Measurements from ENCODE around the gene C2CD3. TPM values are rescaled to one million over a fixed set of nuclear protein-coding genes. Genes with fewer than 3 reads are reported as not detected.

Gene C2CD3
- total and polyA plus RNA-seq, 4 donors = 3.1 to 14.5 (median 6.7) TPM

DNA sequence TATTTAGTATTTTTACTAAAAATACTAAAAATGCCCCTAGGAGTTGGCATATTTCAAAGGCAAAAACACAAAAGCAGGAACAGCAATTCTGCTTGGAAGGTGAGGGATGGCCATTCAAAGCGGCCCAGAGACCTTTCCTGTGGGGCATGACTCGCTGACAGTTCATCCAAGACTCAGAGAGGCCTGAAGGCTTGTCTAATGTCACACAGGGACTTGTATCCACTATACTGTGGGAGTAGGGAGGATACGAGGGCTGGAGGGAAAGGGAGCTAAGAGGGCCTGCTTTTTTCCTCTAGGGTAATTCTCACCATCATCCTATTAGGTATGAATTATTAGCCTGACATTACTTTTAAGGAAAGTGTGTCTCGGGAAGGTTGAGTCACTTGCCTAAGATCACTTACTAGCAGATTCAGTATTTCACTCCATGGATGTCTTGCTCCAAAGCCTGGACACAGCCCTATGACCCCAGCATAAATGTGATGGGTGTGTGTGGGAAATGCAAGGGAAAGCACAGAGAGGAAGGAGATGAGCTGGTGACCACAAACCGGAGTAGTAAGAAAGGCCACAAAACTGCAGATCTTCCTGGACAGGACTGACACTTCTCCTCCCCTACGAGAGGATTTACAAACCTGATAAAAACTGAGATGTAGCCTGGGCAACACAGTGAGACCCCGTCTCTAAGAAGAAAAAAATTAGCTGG lies 145.2 kb downstream of the C2CD3 start:
- Histone ChIP-seq H3K4me1 (ENCODE audit: control insufficient read depth in 4 of 4, insufficient read depth in 4 of 4, low read length in 3 of 4) (no peaks in the 10 kb centered on the region), H3K36me3 (ENCODE audit: control insufficient read depth in 4 of 4, insufficient read depth in 3 of 4, low read depth in 1 of 4, low read length in 3 of 4) (no peaks in the 10 kb centered on the region), H3K9ac (ENCODE audit: low read depth in 1 of 2, low read length in 2 of 2) (no peak overlapping the region), H3K4me3 (ENCODE audit: low read depth in 1 of 3, low read length in 3 of 3) (no peak overlapping the region), H3K27ac (ENCODE audit: low read depth in 1 of 2, low read length in 2 of 2) (no peak overlapping the region), H3K9me3 (ENCODE audit: control insufficient read depth in 4 of 4, low read length in 3 of 4) (no peaks in the 10 kb centered on the region), H3K27me3 (ENCODE audit: control insufficient read depth in 4 of 4, insufficient read depth in 4 of 4, low read length in 3 of 4) (no peaks in the 10 kb centered on the region)
- no peak for DNase-seq (ENCODE audit: low spot score)
- 92% methylated on average over 7 of the region's 7 CpGs for WGBS
- TF ChIP-seq HNF4A (conservative IDR thresholded peaks at IDR 0.05) (no peak), TAF1 (conservative IDR thresholded peaks at IDR 0.05) (no peak), FOXA2 (IDR thresholded peaks at IDR 0.05) (no peak), JUND (IDR thresholded peaks at IDR 0.05) (no peak), SP1 (IDR thresholded peaks at IDR 0.05) (no peak), HNF4G (IDR thresholded peaks at IDR 0.05) (no peak), FOXA1 (IDR thresholded peaks at IDR 0.05) (no peak), EGR1 (IDR thresholded peaks at IDR 0.05; ENCODE audit: low read depth in 2 of 2) (no peak)
- TF ChIP-seq, protein P1, sequence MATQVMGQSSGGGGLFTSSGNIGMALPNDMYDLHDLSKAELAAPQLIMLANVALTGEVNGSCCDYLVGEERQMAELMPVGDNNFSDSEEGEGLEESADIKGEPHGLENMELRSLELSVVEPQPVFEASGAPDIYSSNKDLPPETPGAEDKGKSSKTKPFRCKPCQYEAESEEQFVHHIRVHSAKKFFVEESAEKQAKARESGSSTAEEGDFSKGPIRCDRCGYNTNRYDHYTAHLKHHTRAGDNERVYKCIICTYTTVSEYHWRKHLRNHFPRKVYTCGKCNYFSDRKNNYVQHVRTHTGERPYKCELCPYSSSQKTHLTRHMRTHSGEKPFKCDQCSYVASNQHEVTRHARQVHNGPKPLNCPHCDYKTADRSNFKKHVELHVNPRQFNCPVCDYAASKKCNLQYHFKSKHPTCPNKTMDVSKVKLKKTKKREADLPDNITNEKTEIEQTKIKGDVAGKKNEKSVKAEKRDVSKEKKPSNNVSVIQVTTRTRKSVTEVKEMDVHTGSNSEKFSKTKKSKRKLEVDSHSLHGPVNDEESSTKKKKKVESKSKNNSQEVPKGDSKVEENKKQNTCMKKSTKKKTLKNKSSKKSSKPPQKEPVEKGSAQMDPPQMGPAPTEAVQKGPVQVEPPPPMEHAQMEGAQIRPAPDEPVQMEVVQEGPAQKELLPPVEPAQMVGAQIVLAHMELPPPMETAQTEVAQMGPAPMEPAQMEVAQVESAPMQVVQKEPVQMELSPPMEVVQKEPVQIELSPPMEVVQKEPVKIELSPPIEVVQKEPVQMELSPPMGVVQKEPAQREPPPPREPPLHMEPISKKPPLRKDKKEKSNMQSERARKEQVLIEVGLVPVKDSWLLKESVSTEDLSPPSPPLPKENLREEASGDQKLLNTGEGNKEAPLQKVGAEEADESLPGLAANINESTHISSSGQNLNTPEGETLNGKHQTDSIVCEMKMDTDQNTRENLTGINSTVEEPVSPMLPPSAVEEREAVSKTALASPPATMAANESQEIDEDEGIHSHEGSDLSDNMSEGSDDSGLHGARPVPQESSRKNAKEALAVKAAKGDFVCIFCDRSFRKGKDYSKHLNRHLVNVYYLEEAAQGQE (IDR thresholded peaks at IDR 0.05) = no peak
- TF ChIP-seq, protein P2, sequence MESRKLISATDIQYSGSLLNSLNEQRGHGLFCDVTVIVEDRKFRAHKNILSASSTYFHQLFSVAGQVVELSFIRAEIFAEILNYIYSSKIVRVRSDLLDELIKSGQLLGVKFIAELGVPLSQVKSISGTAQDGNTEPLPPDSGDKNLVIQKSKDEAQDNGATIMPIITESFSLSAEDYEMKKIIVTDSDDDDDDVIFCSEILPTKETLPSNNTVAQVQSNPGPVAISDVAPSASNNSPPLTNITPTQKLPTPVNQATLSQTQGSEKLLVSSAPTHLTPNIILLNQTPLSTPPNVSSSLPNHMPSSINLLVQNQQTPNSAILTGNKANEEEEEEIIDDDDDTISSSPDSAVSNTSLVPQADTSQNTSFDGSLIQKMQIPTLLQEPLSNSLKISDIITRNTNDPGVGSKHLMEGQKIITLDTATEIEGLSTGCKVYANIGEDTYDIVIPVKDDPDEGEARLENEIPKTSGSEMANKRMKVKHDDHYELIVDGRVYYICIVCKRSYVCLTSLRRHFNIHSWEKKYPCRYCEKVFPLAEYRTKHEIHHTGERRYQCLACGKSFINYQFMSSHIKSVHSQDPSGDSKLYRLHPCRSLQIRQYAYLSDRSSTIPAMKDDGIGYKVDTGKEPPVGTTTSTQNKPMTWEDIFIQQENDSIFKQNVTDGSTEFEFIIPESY (IDR thresholded peaks at IDR 0.05) = no peak
- TF ChIP-seq, protein P3, sequence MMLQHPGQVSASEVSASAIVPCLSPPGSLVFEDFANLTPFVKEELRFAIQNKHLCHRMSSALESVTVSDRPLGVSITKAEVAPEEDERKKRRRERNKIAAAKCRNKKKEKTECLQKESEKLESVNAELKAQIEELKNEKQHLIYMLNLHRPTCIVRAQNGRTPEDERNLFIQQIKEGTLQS (IDR thresholded peaks at IDR 0.05) = no peak

DNA sequence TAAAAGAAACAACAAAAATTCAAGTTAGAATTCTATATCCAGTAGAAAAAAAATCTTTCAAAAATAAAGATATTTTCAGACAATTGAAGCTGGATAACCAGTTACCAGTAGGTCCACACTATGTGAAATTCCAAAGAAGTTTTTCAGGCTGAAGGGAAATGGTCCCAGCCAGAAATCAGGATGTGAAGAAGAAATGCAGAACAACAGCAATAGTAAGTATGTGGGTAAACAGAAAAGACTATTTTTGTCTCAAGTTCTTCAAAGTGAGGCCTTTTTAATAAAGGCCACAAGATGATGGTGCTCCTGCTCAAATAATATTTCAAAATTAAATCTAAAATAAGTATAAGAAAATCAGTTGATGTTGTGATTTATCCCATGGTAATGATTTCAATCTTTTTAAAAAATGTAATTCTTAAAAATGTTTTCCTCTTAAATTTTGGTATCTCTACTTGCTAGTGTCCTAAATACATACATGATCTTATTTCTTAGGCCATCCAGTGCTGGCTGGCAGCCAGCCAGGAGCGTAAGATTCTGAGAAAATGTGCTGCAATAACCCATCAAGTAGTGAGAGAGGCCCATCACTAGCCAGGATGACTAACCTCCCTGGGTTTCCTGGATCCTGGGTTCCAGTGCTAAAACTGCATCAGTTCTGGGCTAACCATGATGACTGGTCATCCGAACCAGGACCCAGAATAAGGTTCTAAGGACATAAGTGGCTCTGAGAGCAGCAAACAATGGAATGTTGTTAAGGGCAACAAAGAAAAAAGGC lies 146.4 kb downstream of the C2CD3 start:
- DNase-seq (ENCODE audit: low spot score) = no peak
- no peaks in the 10 kb centered on the region for H3K36me3 ChIP-seq (ENCODE audit: control insufficient read depth in 4 of 4, insufficient read depth in 3 of 4, low read depth in 1 of 4, low read length in 3 of 4)
- H3K27me3 ChIP-seq (ENCODE audit: control insufficient read depth in 4 of 4, insufficient read depth in 4 of 4, low read length in 3 of 4) = no peaks in the 10 kb centered on the region
- H3K27ac ChIP-seq (ENCODE audit: low read depth in 1 of 2, low read length in 2 of 2) = no peak overlapping the region
- H3K9me3 ChIP-seq (ENCODE audit: control insufficient read depth in 4 of 4, low read length in 3 of 4) = no peaks in the 10 kb centered on the region
- peaks cover 3 to 11% (median 8%) of the 10 kb centered on the region in 4 donors for H3K4me1 ChIP-seq (ENCODE audit: control insufficient read depth in 4 of 4, insufficient read depth in 4 of 4, low read length in 3 of 4)
- no peak overlapping the region for H3K9ac ChIP-seq (ENCODE audit: low read depth in 1 of 2, low read length in 2 of 2)
- WGBS = 68% methylated on average over 2 of the region's 2 CpGs
- no peak overlapping the region for H3K4me3 ChIP-seq (ENCODE audit: low read depth in 1 of 3, low read length in 3 of 3)
- no peak for TF ChIP-seq JUND (IDR thresholded peaks at IDR 0.05)
- TF ChIP-seq, protein P3 (IDR thresholded peaks at IDR 0.05) = no peak
- TF ChIP-seq FOXA2 (IDR thresholded peaks at IDR 0.05) = no peak
- TF ChIP-seq, protein P2 (IDR thresholded peaks at IDR 0.05) = no peak
- TF ChIP-seq HNF4A (conservative IDR thresholded peaks at IDR 0.05) = no peak
- no peak for TF ChIP-seq TAF1 (conservative IDR thresholded peaks at IDR 0.05)
- TF ChIP-seq RXRA (IDR thresholded peaks at IDR 0.05) = no peak
- TF ChIP-seq HNF4G (IDR thresholded peaks at IDR 0.05) = no peak
- no peak for TF ChIP-seq RAD21 (IDR thresholded peaks at IDR 0.05)
- TF ChIP-seq, protein P4, sequence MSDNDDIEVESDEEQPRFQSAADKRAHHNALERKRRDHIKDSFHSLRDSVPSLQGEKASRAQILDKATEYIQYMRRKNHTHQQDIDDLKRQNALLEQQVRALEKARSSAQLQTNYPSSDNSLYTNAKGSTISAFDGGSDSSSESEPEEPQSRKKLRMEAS (IDR thresholded peaks at IDR 0.05) = no peak
- TF ChIP-seq EGR1 (IDR thresholded peaks at IDR 0.05; ENCODE audit: low read depth in 2 of 2) = no peak
- TF ChIP-seq, protein P5, sequence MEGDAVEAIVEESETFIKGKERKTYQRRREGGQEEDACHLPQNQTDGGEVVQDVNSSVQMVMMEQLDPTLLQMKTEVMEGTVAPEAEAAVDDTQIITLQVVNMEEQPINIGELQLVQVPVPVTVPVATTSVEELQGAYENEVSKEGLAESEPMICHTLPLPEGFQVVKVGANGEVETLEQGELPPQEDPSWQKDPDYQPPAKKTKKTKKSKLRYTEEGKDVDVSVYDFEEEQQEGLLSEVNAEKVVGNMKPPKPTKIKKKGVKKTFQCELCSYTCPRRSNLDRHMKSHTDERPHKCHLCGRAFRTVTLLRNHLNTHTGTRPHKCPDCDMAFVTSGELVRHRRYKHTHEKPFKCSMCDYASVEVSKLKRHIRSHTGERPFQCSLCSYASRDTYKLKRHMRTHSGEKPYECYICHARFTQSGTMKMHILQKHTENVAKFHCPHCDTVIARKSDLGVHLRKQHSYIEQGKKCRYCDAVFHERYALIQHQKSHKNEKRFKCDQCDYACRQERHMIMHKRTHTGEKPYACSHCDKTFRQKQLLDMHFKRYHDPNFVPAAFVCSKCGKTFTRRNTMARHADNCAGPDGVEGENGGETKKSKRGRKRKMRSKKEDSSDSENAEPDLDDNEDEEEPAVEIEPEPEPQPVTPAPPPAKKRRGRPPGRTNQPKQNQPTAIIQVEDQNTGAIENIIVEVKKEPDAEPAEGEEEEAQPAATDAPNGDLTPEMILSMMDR (IDR thresholded peaks at IDR 0.05; ENCODE audit: low read depth, low read length, missing input control) = no peak
- no peak for TF ChIP-seq GABPA (IDR thresholded peaks at IDR 0.05 in 1 of 2, conservative IDR thresholded peaks at IDR 0.05 in 1 of 2)

Data from liver (tissue), 9 donors.